WI38 (cell line): ENCODE results near the gene GGNBP2.

Experiments used
- H3K4me3 ChIP-seq: 2 replicates; pipeline ENCODE4 v1.5.1; 2011; ENCODE audit warnings: low read depth, mild to moderate bottlenecking, control low read depth, low read length
- CTCF ChIP-seq: IDR thresholded peaks from 2 replicates; pipeline ENCODE4 v1.5.1; 2012; ENCODE audit warnings: low read depth, mild to moderate bottlenecking, control low read depth, low read length

The GGNBP2 gene

GRCh38 chr17:36575028-36575427 is 30.3 kb downstream of the GGNBP2 start:
- H3K4me3 ChIP-seq, result no peak overlapping the region
- TF ChIP-seq CTCF, result no peak

- H3K4me3 ChIP-seq, result no peak overlapping the region
- TF ChIP-seq CTCF, result no peak
Measured at GRCh38 chr17:36576793-36577192, 32.1 kb downstream of the GGNBP2 start.

- TF ChIP-seq CTCF, result no peak
- no peak overlapping the region for H3K4me3 ChIP-seq
Measured at GRCh38 chr17:36578671-36579070, 34.0 kb downstream of the GGNBP2 start.

GRCh38 chr17:36583787-36584186 is 39.1 kb downstream of the GGNBP2 start:
- H3K4me3 ChIP-seq, result no peak overlapping the region
- no peak for TF ChIP-seq CTCF

GRCh38 chr17:36586138-36586537 is 41.4 kb downstream of the GGNBP2 start:
- TF ChIP-seq CTCF, result no peak
- no peak overlapping the region for H3K4me3 ChIP-seq

- H3K4me3 ChIP-seq, result no peak overlapping the region
- no peak for TF ChIP-seq CTCF
Measured at GRCh38 chr17:36590082-36590481, 45.4 kb downstream of the GGNBP2 start.

GRCh38 chr17:36591434-36592315 is 47.0 kb downstream of the GGNBP2 start, which contains the start of gene DHRS11:
DHRS11 (plus strand) TSS chr17:36591879; CDS start chr17:36592010, 131 bp downstream.
- TF ChIP-seq CTCF, result no peak
- H3K4me3 ChIP-seq, result peak within 1 kb of the TSS; percentile 60
